Measurements from ENCODE around the gene ACSM2B. TPM values are rescaled to one million over a fixed set of nuclear protein-coding genes. Genes with fewer than 3 reads are reported as not detected.

ACSM2B gene
- polyA plus RNA-seq, 1 donor from 2014 or later: not detected

- Histone ChIP-seq H3F3A (ENCODE audit: insufficient read depth, low read length, poor library complexity, severe bottlenecking) (no peaks in the 10 kb centered on the region), H4K20me1 (ENCODE audit: insufficient read depth) (no peaks in the 10 kb centered on the region), H3K27ac (ENCODE audit: low read length) (no peak overlapping the region), H3K36me3 (ENCODE audit: insufficient read depth, low read length) (no peaks in the 10 kb centered on the region), H3K4me3 (ENCODE audit: low read length) (no peak overlapping the region), H2AFZ (ENCODE audit: low read depth, low read length) (no peak overlapping the region), H3K9me2 (ENCODE audit: insufficient read depth, low read length) (no peaks in the 10 kb centered on the region), H3K27me3 (ENCODE audit: insufficient read depth, low read depth, low read length) (no peaks in the 10 kb centered on the region), H3K79me2 (replicated peaks; ENCODE audit: insufficient read depth, low read length) (no peaks in the 10 kb centered on the region), H3K9ac (ENCODE audit: low read length) (no peak overlapping the region), H3K4me2 (ENCODE audit: low read length) (no peak overlapping the region), H3K9me3 (ENCODE audit: low read length) (no peaks in the 10 kb centered on the region)
- no peak for TF ChIP-seq SMC3 (conservative IDR thresholded peaks at IDR 0.05; ENCODE audit: poor library complexity)
- TF ChIP-seq CTCF (IDR thresholded peaks at IDR 0.05; ENCODE audit: poor library complexity, severe bottlenecking): no peak
- TF ChIP-seq POLR2AphosphoS5 (IDR thresholded peaks at IDR 0.05): no peak
- no peak for TF ChIP-seq MXI1 (conservative IDR thresholded peaks at IDR 0.05; ENCODE audit: poor library complexity, severe bottlenecking)
- TF ChIP-seq REST (IDR thresholded peaks at IDR 0.05; ENCODE audit: borderline replicate concordance): no peak
- TF ChIP-seq RAD21 (conservative IDR thresholded peaks at IDR 0.05): no peak
- no peak for TF ChIP-seq EP300 (conservative IDR thresholded peaks at IDR 0.05; ENCODE audit: poor library complexity, severe bottlenecking)
- TF ChIP-seq TAF1 (IDR thresholded peaks at IDR 0.05; ENCODE audit: low read depth): no peak
- TF ChIP-seq EZH2 (IDR thresholded peaks at IDR 0.05; ENCODE audit: borderline replicate concordance, insufficient read depth, low read length, poor library complexity, severe bottlenecking): no peak
Measured at GRCh38 chr16:20617271-20617670, 41.1 kb upstream of the ACSM2B start.

- Histone ChIP-seq H3K27ac (ENCODE audit: low read length) (no peak overlapping the region), H2AFZ (ENCODE audit: low read depth, low read length) (no peak overlapping the region), H3K4me2 (ENCODE audit: low read length) (no peak overlapping the region), H3K27me3 (ENCODE audit: insufficient read depth, low read depth, low read length) (no peaks in the 10 kb centered on the region), H3K4me3 (ENCODE audit: low read length) (no peak overlapping the region), H3K9me2 (ENCODE audit: insufficient read depth, low read length) (no peaks in the 10 kb centered on the region), H3K9me3 (ENCODE audit: low read length) (no peaks in the 10 kb centered on the region), H3F3A (ENCODE audit: insufficient read depth, low read length, poor library complexity, severe bottlenecking) (no peaks in the 10 kb centered on the region), H3K9ac (ENCODE audit: low read length) (no peak overlapping the region), H4K20me1 (ENCODE audit: insufficient read depth) (no peaks in the 10 kb centered on the region), H3K79me2 (replicated peaks; ENCODE audit: insufficient read depth, low read length) (no peaks in the 10 kb centered on the region), H3K36me3 (ENCODE audit: insufficient read depth, low read length) (no peaks in the 10 kb centered on the region)
- TF ChIP-seq CTCF (IDR thresholded peaks at IDR 0.05; ENCODE audit: poor library complexity, severe bottlenecking) (no peak), EP300 (conservative IDR thresholded peaks at IDR 0.05; ENCODE audit: poor library complexity, severe bottlenecking) (no peak), TAF1 (IDR thresholded peaks at IDR 0.05; ENCODE audit: low read depth) (no peak), RAD21 (conservative IDR thresholded peaks at IDR 0.05) (no peak)
Measured at GRCh38 chr16:20614186-20615141, 38.3 kb upstream of the ACSM2B start.
